ENCODE data around the gene ZKSCAN1.

Gene ZKSCAN1

GRCh38 chr7:100071018-100071723 lies 55.8 kb downstream of the ZKSCAN1 start:
- no peak overlapping the region for H3K27ac ChIP-seq
- peak overlapping the region; percentile 1 for H3K4me3 ChIP-seq
- TF ChIP-seq CTCF (IDR thresholded peaks at IDR 0.05), result no peak
- DNase-seq (ENCODE audit: low spot score), result no peak

DNA sequence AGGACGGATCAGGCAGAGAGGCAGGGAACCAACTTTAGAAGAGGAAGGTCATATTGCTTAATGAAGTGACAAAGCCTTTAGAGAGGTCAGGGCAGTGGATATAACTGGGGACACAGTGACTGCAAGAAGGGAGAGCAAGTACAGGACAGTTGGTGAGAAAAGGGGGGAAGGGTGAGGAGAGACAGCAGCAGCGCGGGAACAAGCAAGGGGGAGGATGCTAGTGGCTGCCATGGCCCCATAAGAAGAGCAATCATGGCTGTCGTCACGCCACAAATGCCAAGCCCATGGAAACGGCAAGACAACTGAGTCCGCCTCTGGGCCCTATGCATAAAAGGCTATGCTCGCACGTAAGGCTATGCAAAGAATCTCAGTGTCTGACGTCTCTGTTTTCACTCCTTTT lies 57.1 kb downstream of the ZKSCAN1 start:
- no peak for TF ChIP-seq CTCF (IDR thresholded peaks at IDR 0.05)
- Histone ChIP-seq H3K27ac (no peak overlapping the region), H3K4me3 (no peak overlapping the region)
- DNase-seq (ENCODE audit: low spot score), result no peak

DNA sequence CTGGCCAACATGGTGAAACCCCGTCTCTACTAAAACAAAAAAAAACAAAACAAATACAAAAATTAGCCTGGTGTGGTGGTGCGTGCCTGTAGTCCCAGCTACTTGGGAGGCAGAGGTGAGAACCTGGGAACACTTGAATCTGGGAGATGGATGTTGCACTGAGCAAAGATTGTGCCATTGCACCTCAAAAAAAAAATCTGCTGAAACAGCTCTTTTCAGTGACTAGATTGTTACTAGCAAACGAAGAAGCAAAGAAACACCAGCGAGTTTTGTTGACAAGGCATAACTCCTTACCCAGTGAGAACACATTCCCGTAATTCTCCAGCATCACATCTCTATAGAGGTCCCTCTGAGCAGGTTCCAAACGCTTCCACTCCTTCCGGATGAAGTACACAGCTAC lies 59.4 kb downstream of the ZKSCAN1 start:
- no peak overlapping the region for H3K27ac ChIP-seq
- H3K4me3 ChIP-seq, result no peak overlapping the region
- TF ChIP-seq CTCF (IDR thresholded peaks at IDR 0.05), result no peak
- DNase-seq (ENCODE audit: low spot score), result no peak

DNA sequence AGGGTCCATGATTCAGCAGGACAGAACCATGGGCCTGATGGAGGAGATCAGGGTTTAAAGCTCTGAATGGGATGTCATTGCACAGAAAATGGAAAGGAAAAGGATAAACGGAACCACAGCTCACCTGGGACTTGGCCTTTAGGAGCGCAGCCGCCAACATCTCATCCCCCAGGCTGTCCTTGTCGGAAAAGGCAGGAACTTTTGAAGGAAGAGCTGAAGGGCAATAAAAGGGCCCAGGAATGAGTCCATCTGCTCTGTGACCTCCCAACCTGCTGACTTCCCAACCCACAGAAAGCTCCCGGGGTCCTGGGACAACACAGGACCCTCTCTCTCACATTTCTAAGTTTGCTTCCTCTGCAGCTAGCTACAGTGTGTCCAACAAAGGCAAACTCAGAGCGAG lies 60.0 kb downstream of the ZKSCAN1 start:
- Histone ChIP-seq H3K4me3 (no peak overlapping the region), H3K27ac (no peak overlapping the region)
- no peak for DNase-seq (ENCODE audit: low spot score)
- TF ChIP-seq CTCF (IDR thresholded peaks at IDR 0.05), result no peak

DNA sequence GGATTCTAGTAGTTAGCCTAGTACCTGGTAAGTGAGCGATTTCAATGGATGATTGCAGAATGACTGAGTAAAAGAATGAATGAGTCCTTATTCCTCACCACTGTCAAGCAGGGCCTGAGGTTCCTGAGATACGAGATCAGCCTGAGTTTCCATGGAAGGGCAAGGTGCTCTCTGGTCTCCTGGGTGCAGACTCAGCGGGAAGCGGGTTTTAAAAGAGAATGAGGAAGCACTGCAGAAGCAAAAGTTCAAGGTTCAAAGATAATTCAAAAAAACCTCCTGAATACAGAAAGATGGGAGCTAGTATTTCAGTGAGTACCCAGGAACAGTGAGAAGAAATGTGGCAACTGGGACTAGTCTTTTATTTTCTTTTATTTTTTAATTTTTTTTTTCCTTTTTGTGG lies 61.8 kb downstream of the ZKSCAN1 start:
- H3K27ac ChIP-seq, result no peak overlapping the region
- no peak for TF ChIP-seq CTCF (IDR thresholded peaks at IDR 0.05)
- no peak overlapping the region for H3K4me3 ChIP-seq
- DNase-seq (ENCODE audit: low spot score), result no peak

DNA sequence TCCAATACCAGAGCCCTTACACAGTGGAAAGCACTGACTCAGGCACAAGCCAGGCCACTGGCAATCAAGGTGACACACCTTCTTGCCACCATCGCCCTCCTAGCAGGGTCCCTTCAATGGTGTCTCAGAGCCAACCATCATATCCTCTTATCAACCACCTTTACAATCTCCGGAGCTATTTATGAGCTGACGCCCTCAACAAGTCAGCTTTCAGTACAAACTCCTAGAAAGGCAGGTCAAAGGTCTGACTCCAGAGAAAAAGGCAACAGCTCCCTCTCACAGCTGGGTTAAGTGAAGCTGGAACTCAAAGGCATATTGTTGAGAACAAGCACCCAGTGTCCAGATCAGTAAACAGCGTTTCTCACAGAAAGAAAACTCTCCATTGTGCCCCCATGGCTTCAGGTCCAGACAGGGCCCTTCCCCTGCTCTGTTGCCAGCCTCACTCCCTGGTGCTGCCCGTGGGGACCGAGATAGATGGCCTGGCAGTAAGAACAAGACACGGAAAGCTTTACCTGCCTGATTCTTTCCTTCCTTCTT lies 63.7 kb downstream of the ZKSCAN1 start:
- no peak overlapping the region for H3K4me3 ChIP-seq

More for the DNA sequence above, 63.7 kb downstream of the ZKSCAN1 start:
- TF ChIP-seq CTCF (IDR thresholded peaks at IDR 0.05), result no peak
- no peak overlapping the region for H3K27ac ChIP-seq
- DNase-seq (ENCODE audit: low spot score), result no peak
